GM12873 (cell line): ENCODE measurements around the gene PCSK2.

Experiments
- TF ChIP-seq, protein P1 (sequence below): IDR thresholded peaks from 2 replicates; pipeline ENCODE4 v1.5.1; 2012; ENCODE audit warnings: low read depth, mild to moderate bottlenecking, moderate library complexity, low read length, control low read depth; ENCODE audit not compliant: insufficient read depth; ENCODE audit errors: missing control alignments

The PCSK2 gene

DNA sequence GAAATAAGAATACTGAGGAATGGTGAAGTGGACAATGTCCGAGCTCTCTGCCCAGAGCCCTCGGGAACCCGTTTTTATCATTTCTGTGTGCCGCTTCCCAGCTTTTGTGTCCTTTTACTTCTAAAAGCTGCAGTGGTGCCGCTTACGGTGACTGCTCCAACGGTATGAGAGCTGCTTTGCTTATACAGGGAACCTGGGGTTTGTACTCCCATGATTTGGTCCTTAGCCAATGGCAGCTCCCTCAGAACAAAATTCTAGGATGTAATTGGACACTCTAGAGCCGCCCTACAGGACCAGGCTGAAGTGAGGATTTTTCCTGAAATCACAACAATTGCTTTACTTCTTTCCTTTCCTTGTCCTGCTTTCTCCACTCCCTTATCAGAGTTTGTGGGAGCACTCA lies 24.2 kb upstream of the PCSK2 start:
- TF ChIP-seq, protein P1, sequence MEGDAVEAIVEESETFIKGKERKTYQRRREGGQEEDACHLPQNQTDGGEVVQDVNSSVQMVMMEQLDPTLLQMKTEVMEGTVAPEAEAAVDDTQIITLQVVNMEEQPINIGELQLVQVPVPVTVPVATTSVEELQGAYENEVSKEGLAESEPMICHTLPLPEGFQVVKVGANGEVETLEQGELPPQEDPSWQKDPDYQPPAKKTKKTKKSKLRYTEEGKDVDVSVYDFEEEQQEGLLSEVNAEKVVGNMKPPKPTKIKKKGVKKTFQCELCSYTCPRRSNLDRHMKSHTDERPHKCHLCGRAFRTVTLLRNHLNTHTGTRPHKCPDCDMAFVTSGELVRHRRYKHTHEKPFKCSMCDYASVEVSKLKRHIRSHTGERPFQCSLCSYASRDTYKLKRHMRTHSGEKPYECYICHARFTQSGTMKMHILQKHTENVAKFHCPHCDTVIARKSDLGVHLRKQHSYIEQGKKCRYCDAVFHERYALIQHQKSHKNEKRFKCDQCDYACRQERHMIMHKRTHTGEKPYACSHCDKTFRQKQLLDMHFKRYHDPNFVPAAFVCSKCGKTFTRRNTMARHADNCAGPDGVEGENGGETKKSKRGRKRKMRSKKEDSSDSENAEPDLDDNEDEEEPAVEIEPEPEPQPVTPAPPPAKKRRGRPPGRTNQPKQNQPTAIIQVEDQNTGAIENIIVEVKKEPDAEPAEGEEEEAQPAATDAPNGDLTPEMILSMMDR: no peak

DNA sequence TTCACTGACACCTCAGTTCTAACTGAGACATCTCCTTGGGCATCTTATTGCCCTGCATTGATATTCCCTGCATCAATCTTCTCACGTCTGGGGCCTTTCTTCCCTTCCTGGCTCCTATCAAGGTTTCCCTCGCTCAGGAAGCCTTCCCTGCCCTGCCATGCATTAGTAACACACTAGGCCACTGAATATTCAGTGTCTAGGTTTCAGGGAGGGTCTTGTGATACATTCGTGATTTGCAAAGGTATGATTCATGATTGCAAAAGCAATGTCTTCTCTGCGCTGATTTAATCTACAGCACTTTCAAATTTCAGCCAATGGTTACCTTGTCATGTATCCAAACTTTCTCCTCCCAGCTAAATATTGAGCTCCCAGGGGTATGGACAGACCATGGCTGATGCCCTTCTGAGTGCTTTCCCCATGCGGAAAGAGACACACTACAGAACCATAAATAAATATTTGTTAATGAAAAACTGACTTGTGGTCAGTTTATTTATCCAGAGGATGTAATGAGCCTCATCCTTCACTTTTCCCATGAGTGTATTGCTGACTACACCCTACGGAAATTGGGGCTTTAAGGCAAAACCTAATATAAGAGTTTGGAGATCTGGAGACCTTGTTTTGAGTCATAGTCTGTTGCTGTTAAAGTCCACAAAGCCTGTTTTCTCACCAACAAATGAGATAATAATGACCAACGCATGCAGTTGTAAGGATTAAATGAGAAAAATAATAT lies 21.6 kb upstream of the PCSK2 start:
- TF ChIP-seq, protein P1: no peak

- TF ChIP-seq, protein P1: no peak
These were observed 16.5 kb upstream of the PCSK2 start for GRCh38 chr20:17210387-17210786.

- TF ChIP-seq, protein P1: no peak
These were observed 15.9 kb upstream of the PCSK2 start for GRCh38 chr20:17210983-17211382.

- TF ChIP-seq, protein P1: no peak
These were observed 11.7 kb upstream of the PCSK2 start for GRCh38 chr20:17215167-17215566.

DNA sequence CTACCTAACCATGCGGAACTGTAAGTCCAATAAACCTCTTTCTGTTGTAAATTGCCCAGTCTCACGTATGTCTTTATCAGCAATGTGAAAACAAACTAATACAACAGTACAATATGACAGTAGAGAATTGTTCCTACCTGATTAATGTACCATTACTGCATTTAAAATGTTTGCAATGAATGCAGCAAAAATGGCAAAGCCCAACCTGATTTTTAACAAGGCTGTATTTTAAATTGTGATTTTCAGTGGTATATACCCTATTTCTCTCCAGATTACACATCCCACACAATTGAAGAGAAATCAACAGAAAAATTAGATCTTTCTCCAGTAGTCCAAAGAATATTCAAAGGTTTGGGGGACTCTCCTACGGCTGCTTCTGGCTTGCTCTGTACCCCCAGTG lies 3.3 kb upstream of the PCSK2 start:
- TF ChIP-seq, protein P1: no peak

DNA sequence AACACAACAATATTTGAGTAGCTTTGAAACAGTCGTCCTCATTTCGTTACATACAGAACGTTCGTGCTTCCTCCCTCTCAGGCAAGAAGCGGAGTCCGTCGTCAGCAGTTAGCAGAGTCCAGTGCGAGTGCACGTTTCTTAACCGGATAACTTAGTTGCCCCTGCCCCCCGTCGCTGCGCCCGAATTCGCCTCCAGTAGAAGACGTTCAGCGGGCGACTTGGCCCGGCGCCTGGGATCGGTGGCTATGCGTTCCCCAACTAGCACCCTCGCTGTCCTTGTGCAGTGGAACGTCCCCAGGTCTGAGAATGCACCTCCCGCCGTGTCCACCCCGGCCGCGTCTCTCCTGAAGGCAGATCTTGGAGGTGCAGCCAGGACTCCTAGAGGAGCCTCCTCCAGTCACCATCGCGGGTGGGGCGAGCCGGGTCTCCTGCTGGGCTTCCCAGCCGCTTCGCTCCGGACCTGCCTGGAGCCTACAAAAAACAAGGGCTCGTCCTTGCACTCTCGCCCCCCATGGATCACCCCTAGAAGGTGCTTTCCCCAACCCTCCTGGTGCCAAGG lies 910 bp upstream of the PCSK2 start:
- TF ChIP-seq, protein P1: no peak
